Activated CD8-positive, alpha-beta memory T cell treated with anti-CD3 and anti-CD28 coated beads for 24 hours (primary cell): ENCODE data around the gene ZNF468.
"Not testable (repeated sequence)": the region's sequence is repeated elsewhere in the genome, so short reads cannot be mapped to it uniquely, and the experiment has no call there.

Source experiments
- DNase-seq: peaks from one replicate; pipeline ENCODE4 v3.0.0-alpha.2; 2020

The ZNF468 gene

DNA sequence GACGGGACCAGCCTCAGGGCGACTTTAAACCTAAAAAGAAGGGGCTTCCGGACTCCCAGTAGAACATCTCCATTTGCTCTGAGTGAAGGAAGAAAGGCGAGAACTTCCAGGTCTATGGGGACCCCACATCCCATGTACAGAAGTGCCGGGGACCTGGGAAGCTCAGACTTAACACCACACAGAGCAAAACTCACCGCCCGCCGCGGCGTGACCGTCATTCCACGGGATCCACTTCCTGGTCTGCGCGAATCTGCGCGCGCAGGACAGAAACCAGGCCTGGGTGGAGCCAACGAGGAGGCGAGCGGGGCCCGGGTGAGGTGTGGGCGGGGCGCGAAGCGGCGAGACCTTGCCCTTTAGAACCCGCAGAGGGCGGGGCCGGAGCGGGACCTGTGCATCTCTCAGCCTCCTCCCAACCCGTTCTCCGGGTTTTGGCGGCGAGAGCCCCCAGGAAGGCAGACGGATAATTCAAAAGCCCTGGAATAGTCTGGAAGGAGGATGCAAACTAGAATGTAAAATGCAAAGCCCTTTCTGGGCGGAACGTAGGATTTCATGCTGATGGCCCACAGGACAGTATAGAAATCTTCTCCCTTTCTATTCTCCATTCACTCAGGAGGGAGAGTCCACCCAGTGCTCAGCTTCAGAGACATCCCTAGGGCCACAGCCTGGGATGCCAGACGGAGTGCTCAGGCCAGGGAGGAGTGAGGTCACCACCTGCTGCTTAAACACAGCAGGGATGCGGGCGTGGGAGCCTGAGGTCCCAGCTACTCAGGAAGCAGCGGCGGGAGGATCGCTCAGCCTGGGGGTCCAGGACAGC is at the start of gene ZNF468:
TSS of gene ZNF468 (minus strand) at position 242 of the 814 bp plus-strand sequence. CDS start 3,347 bp downstream, outside the sequence.
- DNase-seq: peak; percentile 89

DNA sequence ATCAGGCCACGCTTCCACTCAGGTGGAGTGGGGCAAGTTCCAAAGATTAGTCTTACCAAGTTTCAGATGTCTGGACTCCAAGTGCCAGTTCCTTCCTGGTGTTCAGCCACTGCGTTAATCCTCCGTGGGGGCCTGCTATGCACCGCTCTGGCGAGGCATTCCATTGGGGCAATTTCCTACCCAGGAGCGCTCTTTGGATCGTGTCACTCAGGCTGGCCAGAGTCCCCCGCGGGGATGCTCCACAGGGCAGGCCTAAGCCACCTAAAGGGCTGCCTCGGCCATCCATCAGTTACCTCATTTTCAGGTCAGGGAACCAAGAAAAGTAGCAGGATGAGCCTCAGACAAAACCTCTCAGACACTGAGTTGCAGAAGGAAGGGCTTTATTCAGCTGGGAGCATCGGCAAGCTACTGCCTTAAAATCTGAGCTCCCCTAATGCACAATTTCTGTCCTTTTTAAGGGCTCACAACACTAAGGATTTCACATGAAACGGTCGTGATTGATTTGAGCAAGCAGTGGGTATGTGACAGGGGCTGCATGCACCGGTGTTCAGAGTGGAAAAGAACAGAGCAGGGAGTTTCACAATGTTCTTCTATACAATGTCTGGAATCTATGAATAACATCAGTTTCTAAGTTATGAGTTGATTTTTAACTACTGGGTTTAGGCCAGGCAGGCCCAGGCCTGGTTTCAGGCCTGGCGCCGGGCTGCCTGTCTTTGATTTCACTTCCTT is 46.8 kb upstream of the ZNF468 start:
- not testable (repeated sequence) for DNase-seq

DNA sequence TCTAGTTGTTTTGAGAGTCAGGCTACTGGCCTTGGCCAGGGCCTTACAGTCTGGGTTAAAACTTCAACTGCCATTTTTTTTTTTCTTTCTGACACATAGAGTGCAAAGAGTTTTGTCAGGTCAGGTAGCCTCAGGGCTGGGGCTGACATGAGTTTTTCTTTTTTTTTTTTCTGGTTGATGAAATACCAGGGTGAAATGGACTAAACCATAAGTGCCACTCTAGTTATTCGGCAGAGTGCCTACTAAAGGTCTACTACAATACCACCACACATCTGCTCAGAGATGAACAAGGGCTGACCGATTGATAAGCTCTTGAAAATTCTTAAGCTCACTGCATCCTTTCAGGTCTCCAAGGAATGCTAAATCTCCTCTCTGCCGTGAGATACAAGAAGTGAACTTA is 44.4 kb upstream of the ZNF468 start:
- no peak for DNase-seq

DNA sequence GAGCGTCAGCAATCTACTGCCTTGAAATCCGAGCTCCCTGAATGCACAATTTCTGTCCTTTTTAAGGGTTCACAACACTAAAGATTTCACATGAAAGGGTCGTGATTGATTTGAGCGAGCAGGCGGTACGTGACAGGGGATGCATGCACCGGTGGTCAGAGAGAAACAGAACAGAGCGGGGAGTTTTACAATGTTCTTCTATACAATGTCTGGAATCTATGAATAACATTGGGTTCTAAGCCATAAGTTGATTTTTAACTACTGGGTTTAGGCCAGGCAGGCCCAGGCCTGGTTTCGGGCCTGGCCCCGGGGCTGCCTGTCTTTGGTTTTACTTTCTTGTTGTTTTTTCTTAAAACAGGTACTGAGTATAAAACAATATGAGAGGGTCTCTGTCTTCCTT is 41.2 kb upstream of the ZNF468 start:
- not testable (repeated sequence) for DNase-seq

DNA sequence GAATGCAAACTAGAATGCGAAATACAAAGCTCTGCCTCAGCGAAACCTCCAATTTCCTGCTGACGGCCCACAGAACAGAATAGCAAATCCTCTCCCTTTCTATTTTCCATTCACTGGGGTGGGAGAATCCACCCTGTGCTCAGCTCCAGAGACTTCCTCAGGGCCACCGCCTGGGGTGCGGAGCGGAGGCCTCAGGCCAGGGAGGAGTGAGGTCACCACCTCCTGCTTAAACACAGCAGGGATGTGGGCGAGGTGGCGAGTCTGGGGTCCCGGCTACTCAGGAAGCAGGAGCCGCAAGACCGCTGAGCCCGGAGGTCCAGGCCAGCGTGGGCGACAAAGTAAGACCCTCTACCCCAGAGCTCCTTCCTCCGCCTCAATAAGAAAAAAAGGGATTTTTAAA is 40.7 kb upstream of the ZNF468 start:
- no peak for DNase-seq

DNA sequence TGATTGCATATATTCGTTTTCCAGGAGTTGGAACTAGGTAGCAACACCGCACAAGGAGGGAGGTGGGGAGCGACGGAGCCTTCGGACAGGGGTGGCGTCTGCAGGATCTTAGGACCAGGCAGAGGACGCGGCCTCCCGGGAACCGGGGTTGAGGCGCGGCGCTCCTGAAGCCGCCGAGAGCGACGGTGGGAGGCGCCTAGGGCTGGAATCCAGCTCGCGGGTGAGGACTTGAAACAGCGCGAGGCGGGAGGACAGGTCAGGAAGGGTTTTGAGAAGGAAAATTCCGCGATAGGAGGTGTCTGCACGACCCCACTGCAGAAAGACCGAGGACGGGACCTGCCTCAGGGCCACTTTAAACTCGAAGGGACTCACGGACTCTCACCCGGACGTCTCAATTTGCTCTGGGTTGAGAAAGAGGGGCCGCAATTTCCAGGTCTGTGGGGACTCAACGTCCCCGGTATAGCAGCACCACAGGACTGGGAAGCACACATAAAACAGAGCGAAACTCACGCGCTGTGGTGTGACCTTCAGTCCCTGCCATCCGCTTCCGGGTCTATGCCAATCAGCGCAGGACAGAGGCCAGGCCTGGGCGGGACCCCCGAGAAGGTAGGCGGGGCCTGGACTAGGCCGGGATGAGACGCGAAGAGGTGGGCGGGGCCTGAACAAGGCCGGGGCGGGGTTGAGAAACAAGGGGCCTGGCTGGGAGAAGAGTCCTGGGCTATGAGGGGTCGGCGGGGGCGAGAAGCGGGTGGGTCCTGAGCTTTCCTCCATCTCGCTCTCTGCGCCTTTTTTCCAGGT is 39.9 kb upstream of the ZNF468 start, which contains the start of gene ZNF320:
TSS of gene ZNF320 (minus strand) at position 498 of the 798 bp plus-strand sequence. CDS start 7,380 bp downstream, outside the sequence.
- DNase-seq: peak; percentile 96

DNA sequence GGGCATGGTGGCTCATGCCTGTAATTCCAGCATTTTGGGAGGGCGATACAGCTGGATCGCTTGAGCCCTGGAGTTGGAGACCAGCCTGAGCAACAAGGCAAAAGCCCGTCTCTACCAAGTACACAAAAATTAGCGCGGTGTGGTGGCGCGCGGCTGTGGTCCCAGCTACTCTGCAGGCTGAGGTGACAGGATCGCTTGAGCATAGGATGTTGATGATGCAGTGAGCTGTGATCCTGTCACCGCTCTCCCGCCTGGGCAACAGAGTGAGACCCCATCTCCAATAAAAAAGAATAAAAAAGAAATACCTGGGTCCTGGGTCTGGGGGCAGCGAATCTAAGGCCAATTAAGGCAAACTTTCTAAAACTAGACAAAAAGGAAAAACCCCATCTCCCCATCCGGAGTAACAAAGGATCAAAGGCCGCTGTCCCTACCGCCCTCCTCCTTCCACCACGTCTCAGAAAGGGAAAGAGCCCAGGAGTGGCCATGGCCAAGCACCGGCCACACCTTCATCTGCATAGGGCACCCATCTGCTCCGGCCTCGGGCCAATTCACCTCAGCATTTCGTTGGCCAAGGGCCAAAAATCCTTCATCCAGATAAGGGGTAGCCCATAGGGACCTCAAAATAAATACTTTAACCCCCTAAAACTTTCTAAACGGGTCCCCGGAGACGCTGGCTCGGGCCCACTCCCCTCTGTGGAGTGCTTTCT is 39.2 kb upstream of the ZNF468 start:
- peak; percentile 56 for DNase-seq

DNA sequence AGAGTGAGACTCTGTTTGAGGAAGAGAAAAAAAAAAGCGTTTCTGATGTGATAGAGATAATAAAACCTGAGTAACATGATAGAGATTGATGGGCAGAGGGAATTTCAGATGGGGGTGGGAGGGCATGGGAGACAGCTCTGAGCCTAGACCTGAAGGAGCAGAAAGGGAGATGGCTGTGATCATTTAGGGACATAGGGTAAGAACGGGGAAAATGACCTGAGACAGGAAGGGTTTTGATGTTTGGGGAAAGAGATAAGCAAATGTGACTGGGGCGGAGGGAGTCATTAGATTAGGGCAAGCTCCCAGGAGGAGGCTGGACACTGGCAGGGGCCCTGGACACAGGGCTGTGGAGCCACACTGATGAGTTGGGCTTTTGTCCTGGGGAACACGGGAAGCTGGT is 33.9 kb upstream of the ZNF468 start:
- no peak for DNase-seq

DNA sequence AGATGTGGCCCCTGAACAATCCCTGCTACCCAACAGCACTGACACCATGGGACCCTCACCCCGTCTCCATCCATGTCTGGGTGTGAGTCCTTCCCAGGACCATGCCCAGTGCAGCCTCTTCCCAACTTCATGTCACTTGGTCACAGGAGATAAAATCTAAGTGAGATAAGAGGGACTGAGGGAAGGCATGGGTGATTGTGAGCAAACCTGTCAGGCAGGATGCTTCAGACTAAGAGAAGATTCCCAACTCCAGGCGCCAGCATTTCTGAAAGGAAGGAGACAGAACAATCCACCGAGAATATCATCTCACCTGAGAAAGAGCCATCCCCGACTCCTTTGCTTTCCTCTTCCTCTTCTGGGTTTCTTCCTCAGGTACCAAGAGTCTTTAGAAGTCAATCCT is 32.5 kb upstream of the ZNF468 start:
- DNase-seq: no peak

DNA sequence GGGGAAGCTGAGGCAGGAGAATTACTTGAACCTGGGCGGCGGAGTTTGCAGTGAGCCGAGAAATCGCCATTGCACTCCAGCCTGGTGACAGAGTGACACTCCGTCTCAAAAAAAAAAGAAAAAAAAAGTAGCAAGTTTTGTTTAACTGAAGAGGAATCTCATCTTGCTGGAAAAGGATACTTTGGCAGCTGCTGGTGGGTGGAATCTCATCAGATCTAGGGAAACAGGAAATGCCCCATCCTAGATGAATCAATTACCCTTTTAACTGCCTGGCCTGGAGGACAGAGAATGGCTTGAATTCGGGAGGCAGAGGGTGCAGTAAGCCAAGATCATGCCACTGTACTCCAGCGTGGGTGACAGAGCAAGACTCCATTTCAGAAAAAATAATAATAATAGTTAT is 31.7 kb upstream of the ZNF468 start:
- DNase-seq: no peak

DNA sequence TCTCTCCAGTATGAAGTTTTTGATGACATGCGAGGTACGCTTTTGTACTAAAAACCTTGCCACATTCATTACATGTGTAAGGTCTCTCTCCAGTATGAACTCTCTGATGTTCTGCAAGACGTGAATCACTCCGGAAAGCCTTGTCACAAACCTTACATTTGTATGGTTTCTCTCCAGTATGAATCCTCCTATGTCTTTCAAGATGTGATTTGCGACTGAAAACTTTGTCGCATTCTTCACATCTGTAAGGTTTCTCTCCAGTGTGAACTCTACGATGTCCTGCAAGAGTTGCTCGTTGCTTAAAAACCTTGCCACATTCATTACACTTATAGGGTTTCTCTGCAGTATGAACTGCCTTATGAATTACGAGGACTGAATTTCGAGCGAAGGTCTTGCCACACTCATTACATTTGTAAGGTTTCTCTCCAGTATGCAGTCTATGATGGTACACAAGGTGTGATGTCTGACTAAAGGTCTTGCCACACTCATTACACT is 23.5 kb upstream of the ZNF468 start:
- no peak for DNase-seq

DNA sequence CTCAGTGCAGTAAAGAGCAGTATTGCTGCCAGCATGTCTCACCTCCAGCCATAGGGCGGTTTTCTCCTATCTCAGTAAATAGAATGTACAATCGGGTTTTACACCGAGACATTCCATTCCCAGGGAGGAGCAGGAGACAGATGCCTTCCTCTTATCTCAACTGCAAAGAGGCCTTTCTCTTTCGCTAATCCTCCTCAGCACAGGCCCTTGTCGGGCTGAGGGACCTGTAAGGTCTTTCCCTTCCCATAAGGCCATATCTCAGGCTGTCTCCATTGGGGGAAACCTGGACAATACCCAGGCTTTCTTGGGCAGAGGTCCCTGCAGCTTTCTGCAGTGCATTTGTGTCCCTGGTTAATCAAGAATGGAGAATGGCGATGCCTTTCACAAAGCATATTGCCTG is 15.6 kb upstream of the ZNF468 start:
- not testable (repeated sequence) for DNase-seq

DNA sequence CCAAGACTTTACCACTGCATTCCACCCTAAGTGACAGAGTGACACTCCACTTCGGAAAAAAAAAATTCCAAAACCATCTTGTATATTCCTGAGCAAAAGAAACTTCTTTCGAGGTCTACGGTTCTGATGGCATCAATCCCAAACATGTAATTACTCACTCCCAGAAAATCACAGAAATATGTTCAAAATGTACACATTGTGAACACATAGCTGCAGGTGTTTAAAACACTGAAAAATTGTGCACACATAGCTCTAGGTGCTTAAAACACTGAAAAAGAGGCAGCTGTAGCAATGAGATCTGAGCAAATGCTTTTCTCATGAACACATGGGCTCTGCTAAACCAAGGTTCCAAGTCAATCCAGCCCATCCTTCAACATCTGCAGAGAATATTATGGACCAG is 14.0 kb upstream of the ZNF468 start:
- DNase-seq: no peak

DNA sequence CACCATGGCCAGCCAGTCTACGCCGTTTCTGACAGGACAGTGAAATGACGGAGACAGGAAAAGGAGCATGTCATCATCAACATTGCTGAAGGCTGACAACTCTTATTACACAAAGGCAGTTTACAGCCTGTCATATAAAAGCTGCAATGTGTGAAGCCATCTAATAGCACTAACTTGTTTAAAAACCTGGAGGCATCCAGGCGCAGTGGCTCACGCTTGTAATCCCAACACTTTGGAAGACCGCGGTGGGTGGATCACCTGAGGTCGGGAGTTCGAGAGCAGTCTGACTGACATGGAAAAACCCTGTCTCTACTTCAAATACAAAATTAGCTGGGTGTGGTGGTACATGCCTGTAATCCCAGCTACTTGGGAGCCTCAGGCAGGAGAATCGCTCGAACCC is 10.6 kb upstream of the ZNF468 start:
- DNase-seq: not testable (repeated sequence)

DNA sequence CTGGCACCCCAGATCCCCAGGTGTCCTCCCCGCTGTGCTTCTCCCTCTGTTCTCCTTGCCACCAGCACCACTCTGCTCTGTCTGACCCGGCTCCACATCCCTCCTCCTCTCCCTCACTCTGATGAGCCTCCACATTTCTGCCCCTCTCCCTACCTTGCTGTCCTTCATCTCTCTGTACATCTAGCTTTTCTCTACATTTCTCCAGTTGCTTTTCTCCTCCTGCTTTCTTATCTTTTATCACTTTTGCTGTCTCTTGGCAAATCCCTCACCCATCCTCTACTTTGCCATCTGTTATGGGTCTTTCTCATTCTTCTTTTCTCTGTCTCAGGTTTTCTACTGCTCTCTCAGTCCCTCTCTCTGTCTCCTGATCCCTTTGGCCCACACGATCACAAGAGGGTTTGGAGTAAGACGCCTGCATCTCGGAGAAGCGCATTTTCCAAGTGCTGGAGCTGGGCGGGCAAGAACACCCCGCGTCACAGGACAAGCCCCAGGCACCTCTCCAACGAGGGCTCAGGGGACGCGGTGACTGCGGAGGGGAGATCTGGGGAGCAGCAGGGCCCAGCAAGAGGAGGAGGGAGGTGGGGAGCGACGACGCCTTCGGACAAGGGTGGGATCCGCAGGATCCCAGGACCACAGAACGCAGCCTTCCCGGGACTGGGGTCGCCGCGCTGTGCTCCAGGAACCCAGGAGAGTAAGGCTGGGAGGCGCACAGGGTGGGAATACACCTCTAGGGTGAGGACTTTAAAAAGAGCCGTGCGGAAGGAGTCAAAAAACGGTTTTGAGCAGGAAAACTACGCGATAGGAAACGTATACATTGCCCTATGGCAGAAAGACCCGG is 660 bp downstream of the ZNF468 start:
- DNase-seq: peak; percentile 62

DNA sequence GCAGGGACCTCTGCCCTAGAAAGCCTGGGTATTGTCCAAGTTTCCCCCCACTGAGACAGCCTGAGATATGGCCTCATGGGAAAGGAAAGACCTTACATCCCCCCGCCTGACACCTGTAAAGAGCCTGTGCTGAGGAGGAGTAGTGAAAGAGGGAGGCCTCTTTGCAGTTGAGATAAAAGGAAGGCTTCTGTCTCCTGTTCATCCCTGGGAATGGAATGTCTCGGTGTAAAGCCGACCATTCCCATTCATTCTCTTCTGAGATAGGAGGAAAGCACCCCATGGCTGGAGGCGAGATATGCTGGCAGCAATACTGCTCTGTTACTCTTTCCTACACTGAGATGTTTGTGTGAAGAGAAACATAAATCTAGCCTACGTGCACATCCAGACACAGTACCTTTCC is 10.1 kb downstream of the ZNF468 start:
- not testable (repeated sequence) for DNase-seq

DNA sequence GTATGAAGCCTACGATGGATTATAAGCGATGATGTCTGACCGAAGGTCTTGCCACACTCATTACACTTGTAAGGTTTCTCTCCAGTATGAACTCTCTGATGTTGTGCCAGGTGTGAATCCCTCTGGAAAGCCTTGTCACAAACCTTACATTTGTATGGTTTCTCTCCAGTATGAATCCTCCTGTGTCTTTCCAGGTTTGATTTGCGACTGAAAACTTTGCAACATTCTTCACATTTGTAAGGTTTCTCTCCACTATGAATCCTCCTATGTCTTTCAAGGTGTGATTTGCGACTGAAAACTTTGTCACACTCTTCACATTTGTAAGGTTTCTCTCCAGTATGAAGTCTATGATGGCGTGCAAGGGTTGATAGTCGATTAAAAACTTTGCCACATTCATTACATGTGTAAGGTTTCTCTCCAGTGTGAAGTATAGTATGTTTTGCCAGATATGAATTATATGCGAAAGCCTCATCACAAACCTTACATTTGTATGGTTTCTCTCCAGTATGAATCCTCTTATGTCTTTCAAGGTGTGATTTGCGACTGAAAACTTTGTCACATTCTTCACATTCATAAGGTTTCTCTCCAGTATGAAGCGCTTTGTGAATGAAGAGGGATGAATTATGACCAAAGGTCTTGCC is 16.5 kb downstream of the ZNF468 start:
- not testable (repeated sequence) for DNase-seq

DNA sequence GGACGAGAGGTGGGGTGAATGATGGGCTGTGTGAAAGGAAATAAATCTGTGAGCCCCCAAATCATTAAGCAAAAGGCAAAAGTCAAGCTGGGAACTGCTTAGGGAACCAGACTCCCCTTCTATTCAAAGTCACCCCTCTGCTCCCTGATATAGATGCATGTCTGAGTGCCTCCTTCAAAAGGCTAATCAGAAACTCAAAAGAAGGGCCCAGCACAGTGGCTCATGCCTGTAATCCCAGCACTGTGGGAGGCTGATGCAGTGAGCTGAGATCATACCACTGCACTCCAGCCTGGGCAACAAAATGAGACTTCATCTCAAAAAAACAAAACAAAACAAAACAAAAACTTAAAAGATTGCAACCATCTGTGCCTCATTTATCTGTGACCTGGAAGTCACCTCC is 23.1 kb downstream of the ZNF468 start:
- not testable (repeated sequence) for DNase-seq

DNA sequence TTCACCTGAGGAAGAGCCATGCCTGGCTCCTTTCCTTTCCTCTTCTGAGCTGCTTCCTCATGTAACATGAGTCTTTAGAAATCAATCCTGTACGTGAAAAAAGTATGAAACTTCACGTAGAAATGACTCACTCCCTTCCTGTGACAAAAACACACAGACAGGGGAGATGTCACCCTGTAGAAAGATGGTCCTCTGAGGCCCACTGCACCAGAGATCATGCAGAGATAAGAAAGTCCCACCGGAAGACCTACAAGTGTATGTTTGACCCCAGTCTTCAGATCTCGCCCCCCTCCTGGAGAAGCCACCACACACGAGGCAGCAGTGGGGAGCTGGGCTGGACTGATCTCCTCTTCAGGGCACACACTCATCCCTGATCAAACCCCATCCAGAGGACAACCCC is 23.9 kb downstream of the ZNF468 start:
- DNase-seq: not testable (repeated sequence)

DNA sequence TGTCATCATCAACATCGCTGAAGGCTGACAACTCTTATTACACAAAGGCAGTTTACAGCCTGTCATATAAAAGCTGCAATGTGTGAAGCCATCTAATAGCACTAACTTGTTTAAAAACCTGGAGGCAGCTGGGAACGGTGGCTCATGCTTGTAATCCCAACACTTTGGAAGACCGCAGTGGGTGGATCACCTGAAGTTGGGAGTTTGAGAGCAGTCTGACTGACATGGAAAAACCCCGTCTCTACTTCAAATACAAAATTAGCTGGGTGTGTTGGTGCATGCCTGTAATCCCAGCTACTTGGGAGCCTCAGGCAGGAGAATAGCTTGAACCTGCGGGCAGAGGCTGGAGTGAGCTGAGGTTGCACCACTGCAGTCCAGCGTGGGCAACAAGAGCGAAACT is 27.6 kb downstream of the ZNF468 start:
- DNase-seq: not testable (repeated sequence)

DNA sequence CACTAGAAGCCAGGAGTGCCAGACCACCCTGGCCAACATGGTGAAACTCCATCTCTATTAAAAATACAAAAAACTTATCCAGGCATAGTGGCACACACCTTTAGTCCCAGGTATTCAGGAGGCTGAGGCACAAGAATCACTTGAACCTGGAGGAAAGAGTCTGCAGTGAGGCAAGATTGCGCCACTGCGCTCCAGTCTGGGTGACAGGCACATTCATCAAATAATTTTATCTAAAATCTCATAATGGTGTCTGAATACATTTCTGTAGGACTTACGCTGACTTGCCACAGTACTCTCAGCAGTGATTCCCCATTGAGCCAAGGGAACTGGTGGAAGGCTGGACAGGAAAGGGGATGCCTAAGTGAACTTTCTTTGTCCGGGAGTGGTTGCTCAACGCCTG is 31.7 kb downstream of the ZNF468 start:
- no peak for DNase-seq
